IMR-90 (cell line): ENCODE results near the gene XRCC5. TPM values are rescaled to one million over a fixed set of nuclear protein-coding genes. Genes with fewer than 3 reads are reported as not detected.

Experiments
- ATAC-seq: fragments of 200-7000 bp; cut with Tn5 transposase; 2 replicates; pipeline ENCODE4 v1.9.1; 2020; ENCODE audit warnings: low read depth, mild to moderate bottlenecking, moderate library complexity
- BruUV-seq: library from RNA; stranded (reverse); fragments of 400-500 nt; replicated peaks from 2 replicates; lab custom pipeline; 2021; lab: Mats Ljungman, UMichigan
- CTCF ChIA-PET: fragments of 300-600 bp; formaldehyde crosslinking; extraction: SDS; loops from one replicate; lab custom pipeline; 2021; ENCODE audit warnings: antibody characterized with exemption; lab: Yijun Ruan, JAX
- POLR2A ChIA-PET: fragments of 300-600 bp; sonication (Branson Sonifier 250); formaldehyde crosslinking; loops from one replicate; lab custom pipeline; 2022; ENCODE audit warnings: antibody characterized with exemption; ENCODE audit not compliant: unreplicated experiment; lab: Charles Lee
- DNase-seq: peaks from one replicate; pipeline ENCODE4 v3.0.0; 2013
- H2AFZ ChIP-seq: replicated peaks from 2 replicates; pipeline ENCODE3; 2013; ENCODE audit warnings: low read length, mild to moderate bottlenecking; ENCODE audit not compliant: poor library complexity
- H2AK5ac ChIP-seq: 2 replicates; pipeline ENCODE4 v1.6.1; 2013; ENCODE audit warnings: low read depth, low read length, inconsistent platforms
- H2AK9ac ChIP-seq: replicated peaks from 2 replicates; pipeline ENCODE3; 2013; ENCODE audit warnings: mild to moderate bottlenecking, low read depth, low read length, moderate library complexity; ENCODE audit not compliant: poor library complexity
- H2BK120ac ChIP-seq: 2 replicates; pipeline ENCODE4 v1.6.1; 2013; ENCODE audit warnings: low read depth, low read length, inconsistent platforms
- H2BK15ac ChIP-seq: 3 replicates; pipeline ENCODE4 v1.6.1; 2013; ENCODE audit warnings: low read depth, low read length, inconsistent platforms
- H2BK20ac ChIP-seq: 2 replicates; pipeline ENCODE4 v1.6.1; 2013; ENCODE audit warnings: low read depth, mild to moderate bottlenecking, inconsistent platforms, low read length, moderate library complexity
- H2BK5ac ChIP-seq: 2 replicates; pipeline ENCODE4 v1.6.1; 2013; ENCODE audit warnings: mild to moderate bottlenecking, low read depth, low read length, inconsistent platforms; ENCODE audit not compliant: poor library complexity, severe bottlenecking
- H3K14ac ChIP-seq: replicated peaks from 2 replicates; pipeline ENCODE4 v1.6.1; 2013; ENCODE audit warnings: low read depth, low read length, inconsistent platforms
- H3K18ac ChIP-seq: 2 replicates; pipeline ENCODE4 v1.6.1; 2013; ENCODE audit warnings: low read depth, low read length, control low read depth
- H3K23ac ChIP-seq: 2 replicates; pipeline ENCODE4 v1.6.1; 2013; ENCODE audit warnings: low read depth, low read length, inconsistent platforms
- H3K27ac ChIP-seq: 2 replicates; pipeline ENCODE4 v1.5.1; 2013; ENCODE audit warnings: mild to moderate bottlenecking, control low read depth, low read length; ENCODE audit not compliant: insufficient read depth
- H3K27me3 ChIP-seq: 2 replicates; pipeline ENCODE4 v1.6.1; 2013; ENCODE audit warnings: low read length; ENCODE audit not compliant: control insufficient read depth, insufficient read depth
- H3K36me3 ChIP-seq: 2 replicates; pipeline ENCODE4 v1.6.1; 2013; ENCODE audit warnings: low read length, mixed read lengths; ENCODE audit not compliant: control insufficient read depth, insufficient read depth
- H3K4ac ChIP-seq: 2 replicates; pipeline ENCODE4 v1.6.1; 2013; ENCODE audit warnings: low read depth, low read length, inconsistent platforms
- H3K4me1 ChIP-seq: 2 replicates; pipeline ENCODE4 v1.6.1; 2013; ENCODE audit warnings: low read length, mixed read lengths; ENCODE audit not compliant: control insufficient read depth, insufficient read depth
- H3K4me2 ChIP-seq: 2 replicates; pipeline ENCODE4 v1.6.1; 2013; ENCODE audit warnings: low read depth, mild to moderate bottlenecking, control low read depth, low read length, moderate library complexity
- H3K4me3 ChIP-seq: 2 replicates; pipeline ENCODE4 v1.5.1; 2013; ENCODE audit warnings: low read depth, mild to moderate bottlenecking, control low read depth, low read length, moderate library complexity; ENCODE audit not compliant: insufficient read depth
- H3K56ac ChIP-seq: 2 replicates; pipeline ENCODE4 v1.6.1; 2013; ENCODE audit warnings: low read length, inconsistent platforms; ENCODE audit not compliant: insufficient read depth; ENCODE audit errors: extremely low read depth
- H3K79me1 ChIP-seq, 2 experiments: 2 replicates each; pipeline ENCODE4 v1.6.1; 2013; ENCODE audit warnings: low read length in 2 of 2, inconsistent platforms in 1 of 2, low read depth in 1 of 2
- H3K9ac ChIP-seq: 2 replicates; pipeline ENCODE4 v1.6.1; 2013; ENCODE audit warnings: low read depth, low read length, control low read depth
- H3K9me1 ChIP-seq: 2 replicates; pipeline ENCODE4 v1.6.1; 2013; ENCODE audit warnings: low read length, inconsistent platforms; ENCODE audit not compliant: insufficient read depth
- H3K9me3 ChIP-seq: 2 replicates; pipeline ENCODE4 v1.6.1; 2013; ENCODE audit warnings: low read length; ENCODE audit not compliant: control insufficient read depth, insufficient read depth
- H4K20me1 ChIP-seq: 2 replicates; pipeline ENCODE4 v1.6.1; 2013; ENCODE audit warnings: low read length, inconsistent platforms; ENCODE audit not compliant: insufficient read depth
- H4K5ac ChIP-seq: 2 replicates; pipeline ENCODE4 v1.6.1; 2013; ENCODE audit warnings: mild to moderate bottlenecking, low read depth, low read length, control low read depth
- H4K8ac ChIP-seq, 2 experiments: 2 replicates each; pipeline ENCODE4 v1.6.1; 2013; ENCODE audit warnings: low read depth in 2 of 2, low read length in 2 of 2, control low read depth in 1 of 2, inconsistent platforms in 1 of 2
- H4K91ac ChIP-seq: 2 replicates; pipeline ENCODE4 v1.6.1; 2013; ENCODE audit warnings: low read depth, low read length, inconsistent platforms; ENCODE audit not compliant: insufficient read depth
- CEBPB ChIP-seq: IDR thresholded peaks from 2 replicates; pipeline ENCODE4 v1.6.1; 2012; ENCODE audit warnings: low read depth, low read length, improper control_type of control experiment
- CHD1 ChIP-seq: IDR thresholded peaks from 2 replicates; pipeline ENCODE4 v1.6.1; 2012; ENCODE audit warnings: low read depth, low read length, improper control_type of control experiment
- FOS ChIP-seq: fragments of 150-350 bp; IDR thresholded peaks from 2 replicates; pipeline ENCODE4 v1.6.1; 2016; ENCODE audit warnings: low read depth, low read length
- MAFK ChIP-seq: IDR thresholded peaks from 2 replicates; pipeline ENCODE4 v1.6.1; 2012; ENCODE audit warnings: low read depth, low read length, improper control_type of control experiment
- MXI1 ChIP-seq: IDR thresholded peaks from 2 replicates; pipeline ENCODE4 v1.6.1; 2012; ENCODE audit warnings: low read depth, mild to moderate bottlenecking, low read length, moderate library complexity, borderline replicate concordance
- NFE2L2 ChIP-seq: fragments of 150-350 bp; IDR thresholded peaks from 2 replicates; pipeline ENCODE4 v1.6.1; 2016; ENCODE audit warnings: low read depth, mild to moderate bottlenecking, low read length
- RFX5 ChIP-seq: IDR thresholded peaks from 2 replicates; pipeline ENCODE4 v1.8.0; 2012; ENCODE audit warnings: low read depth, mild to moderate bottlenecking, low read length, moderate library complexity
- SMC3 ChIP-seq: fragments of 150-350 bp; IDR thresholded peaks from 2 replicates; pipeline ENCODE4 v1.6.1; 2016; ENCODE audit warnings: low read depth, mild to moderate bottlenecking, antibody characterized with exemption, low read length, moderate library complexity
- WGBS, 2 experiments: methylation state at CpG; one replicate each; pipeline versions ENCODE4 v1.1.5 to v1.1.7; 2013; ENCODE audit warnings: missing lambda C conversion rate in 2 of 2; ENCODE audit not compliant: insufficient read length in 1 of 2; ENCODE audit errors: extremely low coverage in 2 of 2; 5-methylcytosine and 5-hydroxymethylcytosine counted together
- dilution Hi-C: fragments of 300-500 bp; cut with HindIII; formaldehyde crosslinking; loops from one replicate; pipeline ENCODE4 v1.14.3; 2018; ENCODE audit warnings: low sequenced_read_pairs; ENCODE audit not compliant: unreplicated experiment
- in situ Hi-C: fragments of 300-500 bp; cut with MboI; formaldehyde crosslinking; loops from 3 replicates; pipeline ENCODE4 v1.14.3; 2019; ENCODE audit warnings: low sequenced_read_pairs, inconsistent platforms, mixed read lengths
- intact Hi-C: fragments of 100-400 bp; cut with micrococcal nuclease; formaldehyde crosslinking; loops from 2 replicates; pipeline ENCODE4 v1.10.0; 2022
- polyA plus RNA-seq, 3 experiments: library from polyadenylated mRNA; depleted of rRNA; stranded (reverse); fragments of >200 nt; gene quantifications; 2 replicates each; pipeline ENCODE4 v1.2.3, GENCODE V29; 2012; ENCODE audit warnings: low replicate concordance in 1 of 3
- total RNA-seq: library from RNA; depleted of rRNA; stranded (reverse); fragments of >200 nt; gene quantifications from 2 replicates; pipeline ENCODE4 v1.2.3, GENCODE V29; 2012
- TF ChIP-seq, protein P1 (sequence below): fragments of 150-350 bp; IDR thresholded peaks from 2 replicates; pipeline ENCODE4 v1.6.1; 2017; ENCODE audit warnings: mild to moderate bottlenecking, antibody characterized with exemption, low read length, low read depth

XRCC5 gene
- total and polyA plus RNA-seq, 2 of the 4 experiments (the other 2 are of a cell fraction), result 144 to 509 TPM

DNA sequence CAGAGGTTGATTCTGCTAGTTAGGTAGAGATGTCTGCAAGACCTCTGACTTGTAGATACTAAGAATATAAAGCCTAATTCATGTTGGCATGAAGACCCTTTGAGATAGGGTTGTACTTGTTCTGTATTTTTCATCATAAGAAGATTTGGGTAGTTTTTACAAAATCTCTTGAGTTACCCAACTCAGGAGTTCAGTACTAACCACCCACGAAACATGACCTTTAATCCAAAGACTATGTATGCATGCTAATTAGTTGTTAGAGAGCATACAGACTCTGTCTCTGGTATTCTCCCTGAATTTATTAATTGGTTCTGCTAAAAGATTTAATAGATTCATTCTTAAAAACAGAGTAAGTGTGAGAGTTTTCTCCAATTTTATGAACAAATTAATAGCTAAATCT is 44.5 kb upstream of the XRCC5 start:
- intact Hi-C loops, result no loop called here
- Histone ChIP-seq H2BK20ac (no peak overlapping the region), H2BK15ac (no peak overlapping the region), H3K18ac (no peak overlapping the region), H4K5ac (no peak overlapping the region), H3K56ac (no peak overlapping the region), H4K20me1 (no peaks in the 10 kb centered on the region), H2AK9ac (no peak overlapping the region), H3K9me3 (no peaks in the 10 kb centered on the region), H3K4me1 (no peaks in the 10 kb centered on the region), H4K91ac (no peak overlapping the region), H3K9me1 (no peaks in the 10 kb centered on the region), H2AK5ac (no peak overlapping the region), H3K14ac (no peak overlapping the region), H3K4me2 (no peak overlapping the region), H3K4me3 (no peak overlapping the region), H3K23ac (no peak overlapping the region), H3K27ac (no peak overlapping the region), H2AFZ (no peak overlapping the region), H2BK5ac (no peak overlapping the region), H2BK120ac (no peak overlapping the region), H4K8ac (no peak overlapping the region), H3K36me3 (no peaks in the 10 kb centered on the region), H3K4ac (no peak overlapping the region), H3K9ac (no peak overlapping the region), H3K79me1 (no peaks in the 10 kb centered on the region), H3K27me3 (no peaks in the 10 kb centered on the region)
- no peak for ATAC-seq
- POLR2A ChIA-PET, result interaction anchor here (0.6 kb wide), 1 partner anchor 59 kb away, joined by 3 read pairs; no protein-coding TSS in a partner anchor
- TF ChIP-seq FOS (no peak), MXI1 (no peak), CEBPB (no peak), RFX5 (no peak), NFE2L2 (no peak), CHD1 (no peak), MAFK (no peak), SMC3 (no peak)
- TF ChIP-seq, protein P1, sequence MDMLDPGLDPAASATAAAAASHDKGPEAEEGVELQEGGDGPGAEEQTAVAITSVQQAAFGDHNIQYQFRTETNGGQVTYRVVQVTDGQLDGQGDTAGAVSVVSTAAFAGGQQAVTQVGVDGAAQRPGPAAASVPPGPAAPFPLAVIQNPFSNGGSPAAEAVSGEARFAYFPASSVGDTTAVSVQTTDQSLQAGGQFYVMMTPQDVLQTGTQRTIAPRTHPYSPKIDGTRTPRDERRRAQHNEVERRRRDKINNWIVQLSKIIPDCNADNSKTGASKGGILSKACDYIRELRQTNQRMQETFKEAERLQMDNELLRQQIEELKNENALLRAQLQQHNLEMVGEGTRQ, result no peak
- DNase-seq, result no peak
- no TSS peak for BruUV-seq
- dilution Hi-C loops, result no loop called here
- in situ Hi-C loops, result no loop called here
- WGBS, 2 experiments, result no CpG with 5 or more reads among the region's 1 CpG
- CTCF ChIA-PET, result no interaction called here
